Urothelium cell line (cell line): ENCODE measurements around the gene PRKCE.

Experiments
- DNase-seq: peaks from one replicate; pipeline ENCODE4 v3.0.0; 2011; ENCODE audit warnings: low spot score, mixed read lengths
- FAIRE-seq: peaks from 2 replicates; lab custom pipeline; 2011; peaks lifted over from hg19 to GRCh38; lab: Jason Lieb, UNC

PRKCE gene

DNA sequence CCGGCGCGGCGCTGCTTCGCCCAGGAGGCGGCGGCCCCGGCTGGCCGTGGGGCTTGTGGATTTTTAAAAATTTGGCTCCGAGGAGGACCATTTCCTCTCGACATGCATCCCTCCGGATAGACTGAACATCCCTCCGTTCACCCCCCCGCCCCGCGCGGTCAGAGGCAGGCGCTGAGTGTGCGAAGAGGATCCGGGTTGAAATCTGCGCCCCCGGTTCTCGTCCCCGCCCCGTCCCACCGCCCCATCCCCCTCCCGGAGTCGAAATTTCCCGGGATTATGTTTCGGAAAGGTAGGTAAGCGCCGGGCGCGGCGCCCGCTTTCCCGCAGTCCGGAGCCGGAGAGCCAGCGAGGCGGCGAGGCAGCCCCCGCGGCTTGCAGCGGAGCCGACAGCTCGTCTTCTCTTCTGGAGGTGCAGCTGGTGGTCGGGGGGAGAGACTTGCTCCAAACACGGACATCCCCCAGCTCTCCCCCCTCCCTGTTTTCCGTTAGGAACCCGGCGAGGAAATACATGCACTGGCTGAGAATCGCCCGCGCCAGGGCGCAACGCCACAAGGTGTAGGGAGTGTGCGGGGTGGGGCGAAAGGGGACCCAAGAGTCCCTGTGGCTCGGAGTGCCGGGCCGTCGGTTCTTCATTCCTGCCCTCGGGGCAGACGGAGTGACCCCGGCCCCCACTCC is at the start of gene PRKCE:
Gene PRKCE, plus strand, starts transcription at position 261 of the 675 bp plus-strand sequence.
- DNase-seq (peak; percentile 63), FAIRE-seq (no peak)

DNA sequence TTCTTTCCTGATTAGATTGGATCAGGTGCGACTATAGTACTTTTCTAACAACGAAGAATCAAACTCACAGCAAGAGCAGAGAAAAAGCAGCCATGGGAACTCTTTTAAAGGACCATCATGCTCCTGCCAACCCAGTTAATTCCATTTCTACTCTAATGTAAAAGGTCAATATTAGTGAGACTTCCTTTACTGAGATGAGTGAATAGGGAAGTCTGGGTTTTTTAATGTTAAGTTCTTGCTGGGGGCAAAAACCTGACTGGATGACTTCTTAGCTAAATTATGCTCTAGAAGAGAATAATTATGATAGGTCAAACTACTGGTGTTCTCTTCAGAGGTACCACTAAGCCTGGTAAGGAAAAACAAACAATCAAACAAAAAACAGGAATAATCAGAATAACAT is 48.9 kb upstream of the PRKCE start:
- DNase-seq (no peak), FAIRE-seq (no peak)

DNA sequence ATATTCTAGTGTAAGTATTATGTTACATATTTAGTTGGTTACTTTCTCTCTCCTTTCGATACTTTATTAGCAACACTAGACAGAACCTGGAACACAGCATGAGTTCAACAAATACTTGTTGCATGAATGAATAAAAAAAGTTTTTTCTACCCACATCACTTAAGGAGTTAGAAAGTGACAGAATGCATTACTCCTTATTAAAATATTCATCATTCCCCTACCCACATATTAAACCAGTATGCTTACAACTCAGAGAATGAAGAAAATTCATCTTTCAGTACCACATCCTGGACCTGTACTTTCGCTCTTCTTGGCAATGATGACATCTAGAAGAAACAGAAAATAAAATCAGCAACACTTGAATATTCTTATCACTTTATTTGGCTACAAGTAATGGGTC is 46.4 kb upstream of the PRKCE start:
- DNase-seq (no peak), FAIRE-seq (no peak)

DNA sequence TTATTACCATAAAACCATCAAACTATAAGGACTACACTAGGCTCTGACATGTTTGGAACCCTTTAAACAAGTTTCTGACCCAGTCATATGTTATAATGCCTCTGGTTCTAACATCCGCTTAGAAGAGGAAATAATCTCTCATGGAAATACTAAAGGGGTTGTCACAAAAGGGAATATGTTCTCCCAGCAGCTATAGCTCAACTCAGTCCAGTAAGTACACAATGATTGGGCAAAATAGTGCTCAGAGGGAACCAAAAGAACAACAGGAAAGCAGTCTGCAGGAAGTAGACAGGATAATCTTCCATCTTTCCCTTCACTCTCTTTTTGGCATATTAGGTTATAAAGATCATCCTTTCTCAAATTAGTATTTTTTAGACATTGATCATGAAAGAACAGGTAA is 44.7 kb upstream of the PRKCE start:
- FAIRE-seq (no peak), DNase-seq (no peak)

DNA sequence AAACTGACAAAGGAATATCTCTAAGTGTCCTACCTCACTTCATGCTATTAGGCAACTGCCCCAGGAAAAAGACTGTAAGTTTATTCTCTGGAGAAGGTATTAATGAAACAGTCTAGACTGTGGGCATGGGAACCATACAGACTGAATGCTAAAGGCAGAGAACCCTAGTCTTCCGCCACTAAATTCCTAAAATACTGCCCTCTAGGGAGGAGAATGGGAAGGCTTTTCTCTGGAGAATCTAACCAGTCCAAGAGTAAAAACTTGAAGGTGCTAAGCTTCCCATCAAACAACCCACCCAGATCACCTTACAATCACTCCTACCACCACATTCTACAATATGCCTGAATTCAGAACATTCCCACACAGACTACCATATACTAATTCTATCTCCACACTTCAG is 43.8 kb upstream of the PRKCE start:
- DNase-seq (peak; percentile 45), FAIRE-seq (no peak)

DNA sequence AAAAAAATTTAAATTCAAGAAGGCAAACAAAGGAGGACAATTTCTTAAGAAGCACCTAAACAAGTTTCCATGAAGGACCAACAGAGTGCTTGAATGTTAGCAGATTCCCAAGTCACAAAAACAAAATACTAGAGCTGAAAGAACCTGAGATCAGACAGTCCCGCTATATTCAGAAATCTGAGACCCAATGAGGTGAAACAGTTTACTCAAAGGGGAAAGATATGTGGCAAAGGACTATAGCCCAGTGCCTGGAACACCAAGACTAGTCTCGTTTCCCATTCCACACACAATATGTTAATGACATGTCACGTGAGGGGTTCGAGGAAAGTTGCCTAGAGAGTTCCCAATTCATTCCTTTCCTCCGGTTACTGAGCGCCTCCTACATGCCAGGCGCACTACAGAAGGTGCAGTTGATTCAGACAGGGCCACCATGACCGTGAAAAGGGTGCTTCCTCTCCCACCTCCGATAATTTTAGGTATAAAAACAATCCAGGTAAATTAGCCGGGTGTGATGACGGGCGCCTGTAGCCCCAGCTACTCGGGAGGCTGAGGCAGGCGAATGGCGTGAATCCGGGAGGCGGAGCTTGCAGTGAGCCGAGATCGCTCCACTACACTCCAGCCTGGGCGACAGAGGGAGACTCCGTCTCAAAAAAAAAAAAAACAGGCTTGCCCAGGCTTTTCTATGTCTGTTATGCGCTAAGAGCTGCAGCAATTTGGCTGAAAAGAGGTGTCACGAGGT is 41.0 kb upstream of the PRKCE start:
- DNase-seq: peak; percentile 74
- FAIRE-seq: no peak

DNA sequence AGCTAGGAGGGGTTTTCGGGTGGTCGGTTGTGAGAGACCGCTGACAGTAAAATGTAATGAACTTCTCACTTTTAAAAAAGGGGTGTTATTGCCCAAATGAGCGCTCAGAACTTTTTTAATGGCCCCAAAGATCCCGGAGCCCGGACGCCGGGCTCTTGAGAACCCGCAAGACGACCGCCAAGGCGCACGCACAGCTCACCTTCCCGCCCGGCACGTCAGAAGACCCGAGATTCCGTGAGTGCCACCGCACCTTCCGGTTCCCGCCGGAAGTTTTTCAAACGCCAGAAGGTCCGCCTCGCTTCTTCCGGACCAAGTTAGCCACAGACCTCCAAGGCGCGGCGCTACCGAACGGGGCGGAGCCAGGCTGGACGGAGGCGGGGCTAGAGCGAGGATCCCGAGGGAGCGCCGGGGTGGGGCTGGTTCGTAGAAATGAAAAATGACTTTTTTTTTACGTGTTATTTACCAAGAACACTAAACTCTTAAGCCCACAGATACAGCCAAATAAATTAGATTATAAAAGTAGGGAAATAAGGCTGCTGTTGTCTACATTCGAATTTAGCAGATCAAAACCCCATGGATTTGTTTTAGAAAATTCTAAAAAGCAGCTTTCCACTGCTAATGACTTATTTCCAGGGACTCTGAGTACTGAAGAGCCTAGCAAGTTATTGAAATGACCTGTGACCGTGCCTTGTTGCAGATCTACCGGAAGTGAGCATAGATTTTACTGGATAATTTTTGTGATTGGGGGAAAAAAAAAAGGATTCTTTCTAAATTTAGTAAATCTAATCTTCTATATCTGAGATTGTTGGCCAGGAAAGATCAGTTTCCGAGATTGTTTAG is 40.2 kb upstream of the PRKCE start, which contains the start of gene SRBD1:
Gene SRBD1, minus strand, starts transcription at position 248 of the 840 bp plus-strand sequence. CDS start 5,826 bp downstream, outside the sequence.
- DNase-seq: peak; percentile 97
- no peak for FAIRE-seq

DNA sequence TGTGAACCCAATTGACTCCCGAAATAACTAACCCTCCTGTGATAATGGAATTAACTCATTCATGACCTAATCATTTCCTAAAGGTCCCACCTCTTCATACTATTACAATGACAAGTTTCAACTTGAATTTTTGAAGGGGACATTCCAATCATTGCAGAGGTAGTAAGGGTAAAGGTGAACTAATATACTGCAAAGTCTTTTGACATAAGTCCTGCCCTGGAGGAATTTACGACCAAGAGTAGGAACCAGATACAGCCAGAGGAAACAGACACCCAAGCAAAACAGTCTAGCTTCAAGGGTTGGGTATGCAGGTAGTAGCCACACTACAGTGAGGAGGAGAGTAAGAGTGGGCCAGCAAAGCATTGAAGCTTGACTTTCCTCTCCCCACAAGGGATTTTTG is 39.2 kb upstream of the PRKCE start:
- DNase-seq: no peak
- FAIRE-seq: no peak

DNA sequence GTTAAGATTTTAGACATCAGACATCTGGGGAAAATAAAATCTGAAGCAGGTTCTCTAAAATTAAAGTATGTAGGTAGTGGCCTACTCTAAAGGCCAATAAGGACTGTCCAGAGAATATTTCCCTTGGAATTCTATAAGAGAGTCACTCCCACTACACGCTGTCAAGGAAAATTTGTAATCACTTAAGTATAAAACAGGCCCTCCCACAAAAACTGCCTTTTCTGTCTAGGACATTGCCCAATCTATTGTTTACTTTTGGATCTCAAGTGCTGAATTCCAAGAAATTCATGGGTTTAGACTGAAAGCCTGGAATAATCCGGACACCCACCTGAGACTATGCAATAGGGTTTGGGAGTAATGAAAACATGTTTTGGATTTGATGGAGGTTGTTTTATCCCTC is 38.7 kb upstream of the PRKCE start:
- no peak for DNase-seq
- FAIRE-seq: no peak

DNA sequence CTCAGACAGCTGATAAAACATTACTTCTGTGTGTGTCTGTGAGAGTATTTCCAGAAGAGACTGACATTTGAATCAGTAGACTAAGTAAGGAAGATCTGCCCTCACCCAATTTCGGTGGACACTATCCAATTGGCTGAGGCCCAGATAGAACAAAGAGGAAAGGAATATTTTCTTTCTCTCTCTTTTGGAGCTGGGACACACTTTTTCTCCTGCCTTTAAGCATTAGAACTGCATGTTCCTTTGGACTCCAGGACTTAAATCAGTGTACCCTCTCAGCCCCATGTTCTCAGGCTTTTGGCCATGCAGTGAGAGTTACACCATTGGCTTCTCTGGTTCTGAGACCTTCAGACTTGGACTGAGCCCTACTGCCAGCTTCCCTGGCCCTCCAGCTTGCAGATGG is 37.1 kb upstream of the PRKCE start:
- DNase-seq (no peak), FAIRE-seq (no peak)

DNA sequence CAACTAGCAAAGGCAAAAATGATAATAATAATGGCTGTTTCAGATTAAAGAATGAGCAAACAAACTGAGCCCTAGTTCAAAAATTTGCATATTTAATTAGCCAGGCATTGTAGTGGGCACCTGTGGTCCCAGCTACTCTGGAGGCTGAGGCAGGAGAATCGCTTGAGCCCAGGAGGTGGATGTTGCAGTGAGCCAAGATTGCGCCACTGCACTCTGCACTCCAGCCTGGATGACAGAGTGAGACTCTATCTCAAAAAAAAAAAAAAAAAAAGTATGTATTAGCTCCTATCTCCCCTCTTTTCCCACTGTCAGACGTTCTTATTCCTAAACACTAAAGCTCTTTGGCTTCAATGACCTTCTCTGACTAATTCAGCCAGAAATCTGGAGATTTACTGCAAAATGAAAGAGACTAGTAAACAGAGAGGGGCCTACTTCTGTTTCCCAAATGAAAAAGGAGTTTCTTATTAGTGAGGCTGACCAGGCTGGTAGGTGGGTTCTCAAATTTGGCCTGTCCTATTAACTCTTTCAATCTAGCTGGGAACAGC is 36.5 kb upstream of the PRKCE start:
- FAIRE-seq (no peak), DNase-seq (no peak)

DNA sequence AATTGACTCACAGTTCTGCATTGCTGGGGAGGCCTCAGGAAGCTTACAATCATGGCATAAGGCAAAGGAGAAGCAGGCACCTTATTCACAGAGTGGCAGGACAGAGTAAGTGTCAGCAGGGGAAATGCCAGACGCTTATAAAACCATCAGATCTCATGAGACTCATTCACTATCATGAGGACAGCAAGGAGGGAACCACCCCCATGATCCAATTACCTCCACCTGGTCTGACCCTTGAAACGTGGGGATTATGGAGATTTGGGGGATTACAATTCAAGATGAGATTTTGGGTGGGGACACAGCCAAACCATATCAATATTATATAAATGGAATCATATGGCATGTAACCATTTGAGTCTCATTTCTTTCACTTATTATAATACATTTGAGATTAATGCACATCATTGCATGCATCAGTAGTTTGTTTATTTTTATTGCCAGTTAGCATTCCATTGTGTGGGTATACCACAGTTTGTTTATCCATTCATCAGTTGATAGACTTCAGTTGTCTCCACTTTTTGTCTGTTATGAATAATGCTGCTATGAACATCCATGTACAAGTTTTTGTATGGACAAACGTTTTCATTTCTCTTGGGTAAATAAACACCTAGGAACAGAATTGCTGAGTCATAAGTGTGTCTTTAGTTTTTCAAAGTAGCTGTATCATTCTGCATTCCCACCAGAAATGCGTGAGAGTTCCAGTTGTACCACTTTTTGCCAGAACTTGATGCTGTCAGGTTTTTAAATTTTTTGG is 34.6 kb upstream of the PRKCE start:
- DNase-seq (no peak), FAIRE-seq (no peak)

DNA sequence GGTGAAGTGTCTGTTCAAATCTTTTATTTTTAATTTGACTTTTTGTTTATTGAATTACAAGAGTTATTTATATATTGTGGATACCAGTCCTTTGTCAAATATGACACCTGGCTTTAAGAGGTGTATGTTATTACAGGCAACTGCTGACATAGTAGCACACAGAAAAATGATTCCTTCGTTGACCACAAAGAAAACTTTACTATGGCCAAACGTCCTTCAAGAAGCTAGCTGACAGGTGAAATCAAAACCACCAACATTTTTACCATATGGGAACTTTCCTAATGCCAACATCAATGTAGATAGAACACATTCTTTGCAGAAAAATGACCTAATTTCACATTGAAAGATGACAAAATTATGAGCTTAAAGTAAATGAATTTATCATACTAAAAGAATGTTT is 34.0 kb upstream of the PRKCE start:
- no peak for FAIRE-seq
- DNase-seq: no peak

DNA sequence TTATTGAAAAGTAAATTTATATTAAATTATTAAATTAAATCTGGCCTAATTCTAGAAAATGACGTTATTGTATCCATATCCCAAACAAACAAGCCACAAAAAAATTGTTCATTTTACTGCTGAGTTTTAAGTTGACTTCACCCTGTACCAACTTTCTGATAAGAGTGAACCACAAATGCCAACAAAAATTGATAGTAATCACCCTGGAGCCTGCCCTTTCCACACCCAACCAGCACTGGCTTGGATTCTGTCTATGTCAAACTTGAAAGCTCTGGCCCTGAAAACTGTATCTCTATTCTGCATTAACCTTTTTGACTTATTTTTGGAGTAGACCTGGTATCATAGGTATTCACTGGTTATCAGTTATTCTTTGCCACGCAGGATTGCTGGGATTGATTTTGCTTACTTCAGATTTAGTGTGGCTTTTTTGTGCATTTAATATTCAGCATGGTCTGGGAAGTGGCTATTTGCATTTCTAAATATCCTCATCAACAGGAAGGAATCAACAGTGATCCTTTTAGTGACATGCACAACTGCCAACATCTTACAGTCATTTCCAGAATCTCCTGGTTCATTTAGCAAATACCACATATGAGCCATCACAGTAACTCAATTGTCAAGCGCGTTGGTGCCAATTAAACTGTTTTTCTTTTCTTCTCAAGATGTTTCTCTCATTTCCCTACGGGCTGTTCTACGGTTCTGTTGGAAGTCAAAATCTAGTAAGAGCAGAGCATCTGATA is 29.0 kb upstream of the PRKCE start:
- DNase-seq (no peak), FAIRE-seq (no peak)

DNA sequence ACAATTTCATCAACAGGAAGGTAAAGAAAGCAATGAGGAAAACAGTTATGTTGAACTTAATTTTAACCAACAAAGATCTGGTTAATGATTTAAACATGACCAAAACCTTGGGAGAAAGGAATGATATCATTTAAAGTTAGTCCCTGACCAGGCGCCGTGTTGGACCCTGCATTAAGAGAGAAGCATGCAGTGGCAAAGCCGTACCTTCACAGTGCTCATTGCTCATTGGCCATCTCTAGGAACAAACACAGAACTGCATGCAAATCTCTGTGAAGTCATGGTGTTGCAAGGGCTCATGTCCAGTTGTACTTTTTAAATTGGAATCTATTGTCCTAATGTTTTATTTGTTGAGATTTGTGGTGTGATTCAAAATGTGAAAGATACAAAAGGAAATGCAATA is 28.4 kb upstream of the PRKCE start:
- DNase-seq (no peak), FAIRE-seq (no peak)

DNA sequence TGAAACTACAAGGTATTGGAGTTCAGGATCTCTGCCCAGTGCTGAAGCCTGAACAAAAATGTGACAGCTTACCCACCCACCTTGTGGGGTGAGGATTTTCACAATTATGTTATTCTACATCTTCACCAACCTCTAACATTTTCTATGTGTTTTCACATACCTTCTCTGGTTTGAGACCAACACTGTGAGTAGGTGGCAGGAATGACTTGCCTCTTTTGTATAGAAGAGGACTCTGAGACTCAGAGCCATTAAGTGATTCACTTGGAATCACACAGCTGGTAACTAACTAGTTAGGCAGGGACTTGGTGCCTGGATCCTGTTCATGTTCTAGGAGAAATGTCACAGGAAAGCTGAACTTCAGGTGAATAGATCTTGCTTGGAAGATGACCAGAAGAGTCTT is 25.7 kb upstream of the PRKCE start:
- FAIRE-seq: no peak
- no peak for DNase-seq

DNA sequence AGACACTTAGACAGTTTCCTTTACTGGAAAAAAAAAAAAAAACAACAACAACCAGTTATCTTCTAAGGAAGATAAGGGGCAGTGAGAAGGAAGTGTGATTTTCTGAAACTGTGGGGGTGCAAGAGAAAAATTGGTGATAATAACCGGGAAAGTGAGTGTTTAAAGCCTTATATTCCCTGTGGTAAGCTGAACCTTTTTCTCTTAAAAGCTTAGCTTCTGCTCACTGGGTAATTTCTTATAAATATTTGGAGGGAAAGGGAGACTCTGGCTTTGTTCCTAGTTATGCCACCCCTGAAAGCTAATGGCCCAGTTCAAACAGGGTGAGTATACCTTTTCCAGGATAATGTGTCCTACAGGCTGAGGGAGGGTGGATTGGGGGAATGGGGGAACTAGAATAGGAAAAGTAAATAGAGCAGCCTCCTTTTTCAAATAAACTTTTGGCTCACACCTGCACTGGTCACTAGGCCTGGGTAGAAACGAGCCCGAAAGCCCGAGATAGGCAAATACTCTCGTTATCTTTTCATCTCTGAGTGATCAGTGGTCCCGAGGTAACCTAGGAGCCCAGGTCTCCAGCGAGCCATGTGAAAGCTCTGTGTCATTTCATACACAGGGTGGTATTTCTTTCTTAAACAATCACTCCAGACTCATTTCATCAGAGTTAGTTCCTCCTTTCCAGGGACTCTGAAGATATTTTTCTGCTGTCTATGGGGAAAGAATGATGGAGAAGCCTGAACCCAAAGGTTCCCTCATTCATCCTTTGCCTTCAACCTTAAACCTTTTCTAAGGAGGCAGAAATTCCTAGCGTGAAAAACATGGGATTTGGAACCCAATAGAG is 24.9 kb upstream of the PRKCE start:
- FAIRE-seq: no peak

DNA sequence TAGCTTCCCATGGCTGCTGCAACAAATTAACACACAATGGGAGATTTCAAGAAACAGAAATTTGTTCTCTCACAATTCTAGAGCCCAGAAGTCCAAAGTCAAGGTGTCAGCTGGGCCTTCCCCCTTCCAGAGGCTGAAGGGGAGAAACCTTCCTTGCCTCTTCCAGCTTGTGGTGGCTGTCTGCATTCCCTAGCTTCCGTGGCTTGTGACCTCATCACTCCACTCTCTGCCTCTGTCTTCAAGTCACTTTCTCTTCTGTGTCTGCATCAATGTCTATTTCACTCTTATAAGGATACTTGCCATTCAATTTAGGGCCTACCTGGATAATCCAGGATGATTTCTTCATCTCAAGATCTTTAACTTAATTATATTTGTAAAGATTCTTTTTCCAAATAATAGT is 23.6 kb upstream of the PRKCE start:
- peak; percentile 28 for DNase-seq
- FAIRE-seq: no peak

More for the DNA sequence above, 24.9 kb upstream of the PRKCE start:
- no peak for DNase-seq

DNA sequence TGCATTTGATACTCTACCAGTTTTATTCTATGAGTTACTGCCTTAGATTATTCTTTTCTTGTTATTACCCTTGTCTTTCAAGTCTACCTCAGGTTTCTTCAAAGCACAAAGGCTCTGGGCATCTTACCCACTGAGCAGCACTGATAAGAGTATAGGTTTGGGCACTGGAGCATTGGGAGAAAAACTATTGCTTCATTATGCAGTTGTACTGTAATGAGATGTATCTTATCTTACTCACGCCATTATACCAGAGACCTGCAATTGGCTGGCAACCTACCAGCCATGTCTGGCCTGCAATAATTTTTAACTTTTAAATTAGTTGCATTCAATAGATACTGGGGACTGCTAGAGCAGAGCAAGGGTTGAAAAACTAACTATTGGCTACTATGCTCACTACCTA is 21.5 kb upstream of the PRKCE start:
- DNase-seq: no peak
- FAIRE-seq: no peak
